Measurements from ENCODE around the gene GPR87. TPM values are rescaled to one million over a fixed set of nuclear protein-coding genes. Genes with fewer than 3 reads are reported as not detected.

Gene GPR87
- total RNA-seq, 1 experiment from 2014 or later, result 1.2 TPM

DNA sequence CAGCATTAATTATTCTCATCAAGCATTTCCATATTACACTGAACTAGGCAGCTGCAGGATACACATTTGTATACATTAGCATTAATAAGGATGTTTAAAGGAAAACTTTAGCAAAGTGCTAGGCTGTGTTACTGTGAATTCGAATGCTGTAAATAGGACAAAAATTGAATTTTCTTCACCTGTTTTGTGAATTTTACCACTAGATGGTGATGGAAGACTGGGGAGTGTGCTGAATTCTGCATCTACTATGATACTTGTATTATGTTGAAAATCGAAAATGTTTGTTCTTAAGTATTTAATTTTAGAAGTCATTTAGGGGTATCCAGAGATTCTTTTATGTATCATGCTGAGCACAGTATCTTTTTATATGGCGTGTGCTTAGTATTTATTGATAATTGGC is 25.9 kb downstream of the GPR87 start:
- no peak overlapping the region for H3K4me3 Mint-ChIP-seq (ENCODE audit: low read depth, unreplicated experiment)
- no TSS peak for BruUV-seq (replicated peaks)
- intact Hi-C loops (cut with micrococcal nuclease; ENCODE audit: unreplicated experiment), result loop anchor here (1.0 to 5.0 kb wide), 4 partner anchors 37 to 628 kb away; no protein-coding TSS in a partner anchor
- H3K36me3 Mint-ChIP-seq (ENCODE audit: insufficient read depth, unreplicated experiment), result no peaks in the 10 kb centered on the region
- TF ChIP-seq, protein P1, sequence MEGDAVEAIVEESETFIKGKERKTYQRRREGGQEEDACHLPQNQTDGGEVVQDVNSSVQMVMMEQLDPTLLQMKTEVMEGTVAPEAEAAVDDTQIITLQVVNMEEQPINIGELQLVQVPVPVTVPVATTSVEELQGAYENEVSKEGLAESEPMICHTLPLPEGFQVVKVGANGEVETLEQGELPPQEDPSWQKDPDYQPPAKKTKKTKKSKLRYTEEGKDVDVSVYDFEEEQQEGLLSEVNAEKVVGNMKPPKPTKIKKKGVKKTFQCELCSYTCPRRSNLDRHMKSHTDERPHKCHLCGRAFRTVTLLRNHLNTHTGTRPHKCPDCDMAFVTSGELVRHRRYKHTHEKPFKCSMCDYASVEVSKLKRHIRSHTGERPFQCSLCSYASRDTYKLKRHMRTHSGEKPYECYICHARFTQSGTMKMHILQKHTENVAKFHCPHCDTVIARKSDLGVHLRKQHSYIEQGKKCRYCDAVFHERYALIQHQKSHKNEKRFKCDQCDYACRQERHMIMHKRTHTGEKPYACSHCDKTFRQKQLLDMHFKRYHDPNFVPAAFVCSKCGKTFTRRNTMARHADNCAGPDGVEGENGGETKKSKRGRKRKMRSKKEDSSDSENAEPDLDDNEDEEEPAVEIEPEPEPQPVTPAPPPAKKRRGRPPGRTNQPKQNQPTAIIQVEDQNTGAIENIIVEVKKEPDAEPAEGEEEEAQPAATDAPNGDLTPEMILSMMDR (IDR thresholded peaks at IDR 0.05; ENCODE audit: unreplicated experiment), result peak; percentile 63
- no peaks in the 10 kb centered on the region for H3K27me3 Mint-ChIP-seq (ENCODE audit: unreplicated experiment)
- no peaks in the 10 kb centered on the region for H3K9me3 Mint-ChIP-seq (ENCODE audit: low read depth, unreplicated experiment)
- CTCF ChIA-PET, result no interaction called here
- no peaks in the 10 kb centered on the region for H3K4me1 Mint-ChIP-seq (ENCODE audit: low read depth, unreplicated experiment)
- no peak overlapping the region for H3K27ac Mint-ChIP-seq (ENCODE audit: unreplicated experiment)
- peak; percentile 25 for DNase-seq

DNA sequence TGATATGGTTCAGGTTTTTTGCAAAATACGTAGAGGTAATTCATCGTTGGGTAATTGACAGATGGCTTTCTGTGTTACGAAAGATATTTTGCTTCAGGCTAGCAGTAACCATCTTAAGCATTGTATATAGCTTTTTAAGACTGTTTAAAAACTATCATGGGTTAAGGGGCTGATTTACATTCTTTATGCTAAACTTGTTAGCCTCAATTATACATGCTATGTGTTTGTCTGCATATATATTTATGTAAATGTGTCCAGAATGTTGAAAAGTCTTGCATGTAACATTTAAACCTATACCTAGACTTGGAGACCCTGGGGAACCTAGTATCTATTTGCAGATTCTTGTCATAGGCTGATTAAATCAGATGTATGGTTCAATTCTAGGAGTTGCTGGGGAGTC is 27.2 kb downstream of the GPR87 start:
- no peak overlapping the region for H3K4me3 Mint-ChIP-seq (ENCODE audit: low read depth, unreplicated experiment)
- no peaks in the 10 kb centered on the region for H3K36me3 Mint-ChIP-seq (ENCODE audit: insufficient read depth, unreplicated experiment)
- BruUV-seq (replicated peaks), result no TSS peak
- CTCF ChIA-PET, result interaction anchor here (1.3 kb wide), 1 partner anchor 144 kb away, joined by 3 read pairs; no protein-coding TSS in a partner anchor
- TF ChIP-seq, protein P1 (IDR thresholded peaks at IDR 0.05; ENCODE audit: unreplicated experiment), result no peak
- H3K4me1 Mint-ChIP-seq (ENCODE audit: low read depth, unreplicated experiment), result no peaks in the 10 kb centered on the region
- H3K9me3 Mint-ChIP-seq (ENCODE audit: low read depth, unreplicated experiment), result no peaks in the 10 kb centered on the region
- no peaks in the 10 kb centered on the region for H3K27me3 Mint-ChIP-seq (ENCODE audit: unreplicated experiment)
- intact Hi-C loops (cut with micrococcal nuclease; ENCODE audit: unreplicated experiment), result no loop called here
- DNase-seq, result no peak
- H3K27ac Mint-ChIP-seq (ENCODE audit: unreplicated experiment), result no peak overlapping the region

DNA sequence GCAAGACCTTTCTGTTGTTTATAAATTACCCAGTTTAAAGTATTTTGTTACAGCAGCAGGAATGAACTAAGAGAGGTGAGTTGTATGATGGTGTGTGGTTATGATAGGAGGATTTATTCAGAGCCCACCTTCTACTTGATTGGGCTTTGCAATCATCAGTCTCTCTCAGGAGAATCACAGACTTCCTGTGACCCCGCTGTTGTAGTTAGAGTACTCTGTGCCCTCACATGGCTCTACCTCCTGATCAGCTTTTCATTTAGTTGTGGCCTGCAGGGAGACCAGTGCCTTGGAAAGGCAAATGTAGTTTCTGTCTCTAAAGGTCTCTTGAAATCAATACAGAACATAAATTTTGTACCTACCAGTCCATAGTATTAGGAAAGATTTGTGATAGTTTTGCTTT is 30.7 kb downstream of the GPR87 start:
- BruUV-seq (replicated peaks), result no TSS peak
- intact Hi-C loops (cut with micrococcal nuclease; ENCODE audit: unreplicated experiment), result no loop called here
- TF ChIP-seq, protein P1 (IDR thresholded peaks at IDR 0.05; ENCODE audit: unreplicated experiment), result no peak
- Mint-ChIP-seq H3K4me1 (ENCODE audit: low read depth, unreplicated experiment) (no peaks in the 10 kb centered on the region), H3K4me3 (ENCODE audit: low read depth, unreplicated experiment) (no peak overlapping the region), H3K36me3 (ENCODE audit: insufficient read depth, unreplicated experiment) (no peaks in the 10 kb centered on the region), H3K27ac (ENCODE audit: unreplicated experiment) (no peak overlapping the region), H3K9me3 (ENCODE audit: low read depth, unreplicated experiment) (no peaks in the 10 kb centered on the region), H3K27me3 (ENCODE audit: unreplicated experiment) (no peaks in the 10 kb centered on the region)
- CTCF ChIA-PET, result interaction anchor here (1.0 to 1.3 kb wide), 2 partner anchors 42 to 118 kb away, joined by 3 to 6 read pairs; no protein-coding TSS in a partner anchor
- DNase-seq, result no peak

DNA sequence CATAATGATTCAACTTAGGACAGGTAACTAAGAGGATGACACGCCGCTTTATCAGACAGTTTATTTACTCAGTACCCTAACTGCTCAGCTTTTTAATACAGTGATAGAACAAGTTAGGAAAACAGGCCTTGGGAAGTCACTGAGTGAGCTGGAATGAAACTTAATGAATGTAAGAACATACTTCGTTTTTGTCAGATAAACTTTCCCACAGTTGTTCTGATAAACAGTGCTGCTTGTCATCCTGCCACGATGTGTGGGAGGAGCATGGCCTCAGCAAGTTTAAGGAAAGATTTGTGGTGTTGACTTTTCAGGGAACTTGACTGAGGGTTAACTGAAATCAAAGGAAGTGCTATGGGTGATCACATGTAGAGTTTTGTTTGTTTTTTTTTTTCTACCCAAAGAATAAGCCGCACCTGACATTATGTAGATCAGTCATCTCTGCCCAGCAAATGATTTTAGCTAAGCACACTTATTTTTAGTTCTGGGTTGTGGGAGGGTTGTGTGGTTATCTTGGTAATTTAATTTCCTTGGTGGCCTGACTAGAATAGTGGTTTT is 32.6 kb downstream of the GPR87 start:
- no peak overlapping the region for H3K4me3 Mint-ChIP-seq (ENCODE audit: low read depth, unreplicated experiment)
- H3K27ac Mint-ChIP-seq (ENCODE audit: unreplicated experiment), result no peak overlapping the region
- DNase-seq, result no peak
- intact Hi-C loops (cut with micrococcal nuclease; ENCODE audit: unreplicated experiment), result loop anchor here (1.0 to 5.0 kb wide), 3 partner anchors 57 to 116 kb away; no protein-coding TSS in a partner anchor
- H3K4me1 Mint-ChIP-seq (ENCODE audit: low read depth, unreplicated experiment), result no peaks in the 10 kb centered on the region
- no TSS peak for BruUV-seq (replicated peaks)
- CTCF ChIA-PET, result interaction anchor here (0.8 to 1.6 kb wide), 2 partner anchors 56 to 116 kb away, joined by 3 read pairs; no protein-coding TSS in a partner anchor
- H3K27me3 Mint-ChIP-seq (ENCODE audit: unreplicated experiment), result no peaks in the 10 kb centered on the region
- TF ChIP-seq, protein P1 (IDR thresholded peaks at IDR 0.05; ENCODE audit: unreplicated experiment), result no peak
- H3K36me3 Mint-ChIP-seq (ENCODE audit: insufficient read depth, unreplicated experiment), result no peaks in the 10 kb centered on the region
- no peaks in the 10 kb centered on the region for H3K9me3 Mint-ChIP-seq (ENCODE audit: low read depth, unreplicated experiment)
